Measurements from ENCODE around the gene HDC. TPM values are rescaled to one million over a fixed set of nuclear protein-coding genes. Genes with fewer than 3 reads are reported as not detected.

The HDC gene
- total and polyA plus RNA-seq, 2 donors (not counting 3 experiments of a cell fraction or from before 2014, with no cell fraction given): not detected

DNA sequence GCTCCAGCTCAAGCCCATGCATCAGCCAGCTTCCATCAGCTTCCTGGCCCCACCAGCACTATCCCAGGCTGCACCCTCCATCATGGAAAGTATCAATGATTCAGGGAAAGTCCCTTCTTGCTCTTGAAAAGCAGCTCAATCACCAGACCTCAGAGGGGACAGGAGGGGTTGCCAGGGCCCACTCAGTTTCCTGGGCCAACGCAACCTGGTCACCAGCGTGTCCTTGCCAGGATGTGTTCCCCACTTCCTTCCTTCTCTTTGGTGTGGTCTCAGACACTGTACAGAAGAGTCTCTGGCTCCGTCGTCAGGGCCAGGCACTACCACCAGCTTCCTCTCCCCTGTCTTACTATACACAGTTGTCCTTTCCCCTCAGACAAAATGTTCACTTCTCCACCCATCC is 3.0 kb downstream of the HDC start:
- Histone ChIP-seq H3K79me2 (ENCODE audit: control insufficient read depth, insufficient read depth, low read length) (no peaks in the 10 kb centered on the region), H2AFZ (ENCODE audit: low read depth, low read length) (no peak overlapping the region), H4K20me1 (replicated peaks; ENCODE audit: control insufficient read depth, extremely low read depth, insufficient read depth, low read length) (no peaks in the 10 kb centered on the region), H3K4me1 (ENCODE audit: control insufficient read depth, extremely low read depth, insufficient read depth, low read length) (no peaks in the 10 kb centered on the region), H3K27ac (ENCODE audit: insufficient read depth, low read depth, low read length) (no peak overlapping the region), H3K4me2 (ENCODE audit: insufficient read depth, low read length) (no peak overlapping the region), H3K27me3 (ENCODE audit: control insufficient read depth in 2 of 2, insufficient read depth in 2 of 2, low read length in 2 of 2) (peaks cover 7 to 9% of the 10 kb centered on the region in 2 experiments), H3K9ac (replicated peaks; ENCODE audit: extremely low read depth, insufficient read depth, low read length) (no peak overlapping the region), H3K4me3 (replicated peaks in 1 of 3; ENCODE audit: insufficient read depth in 1 of 3, low read depth in 1 of 3, low read length in 3 of 3) (no peak overlapping the region), H3K9me1 (replicated peaks; ENCODE audit: control insufficient read depth, extremely low read depth, insufficient read depth, low read length) (no peaks in the 10 kb centered on the region), H3K36me3 (ENCODE audit: control insufficient read depth in 2 of 2, extremely low read depth in 1 of 2, insufficient read depth in 2 of 2, low read length in 2 of 2) (no peaks in the 10 kb centered on the region), H3K9me3 (replicated peaks; ENCODE audit: control insufficient read depth, insufficient read depth, low read length) (no peaks in the 10 kb centered on the region)
- dilution Hi-C loops (cut with MboI; ENCODE audit: extremely low pct_ligation_motif_present, low sequenced_read_pairs): no loop called here
- intact Hi-C loops (cut with micrococcal nuclease): no loop called here
- DNase-seq (ENCODE audit: low read depth, low spot score) (no peak), FAIRE-seq (no peak)
- ChIA-PET CTCF (interaction anchor here (0.9 kb wide), 1 partner anchor 53 kb away, joined by 3 read pairs; no protein-coding TSS in a partner anchor), POLR2A (no interaction called here)
- BruUV-seq (replicated peaks): no TSS peak
- TF ChIP-seq POLR2A (IDR thresholded peaks at IDR 0.05; ENCODE audit: low read depth, low read length): no peak
- TF ChIP-seq EZH2 (IDR thresholded peaks at IDR 0.05; ENCODE audit: borderline replicate concordance, low read depth, low read length, severe bottlenecking): no peak
- TF ChIP-seq, protein P1, sequence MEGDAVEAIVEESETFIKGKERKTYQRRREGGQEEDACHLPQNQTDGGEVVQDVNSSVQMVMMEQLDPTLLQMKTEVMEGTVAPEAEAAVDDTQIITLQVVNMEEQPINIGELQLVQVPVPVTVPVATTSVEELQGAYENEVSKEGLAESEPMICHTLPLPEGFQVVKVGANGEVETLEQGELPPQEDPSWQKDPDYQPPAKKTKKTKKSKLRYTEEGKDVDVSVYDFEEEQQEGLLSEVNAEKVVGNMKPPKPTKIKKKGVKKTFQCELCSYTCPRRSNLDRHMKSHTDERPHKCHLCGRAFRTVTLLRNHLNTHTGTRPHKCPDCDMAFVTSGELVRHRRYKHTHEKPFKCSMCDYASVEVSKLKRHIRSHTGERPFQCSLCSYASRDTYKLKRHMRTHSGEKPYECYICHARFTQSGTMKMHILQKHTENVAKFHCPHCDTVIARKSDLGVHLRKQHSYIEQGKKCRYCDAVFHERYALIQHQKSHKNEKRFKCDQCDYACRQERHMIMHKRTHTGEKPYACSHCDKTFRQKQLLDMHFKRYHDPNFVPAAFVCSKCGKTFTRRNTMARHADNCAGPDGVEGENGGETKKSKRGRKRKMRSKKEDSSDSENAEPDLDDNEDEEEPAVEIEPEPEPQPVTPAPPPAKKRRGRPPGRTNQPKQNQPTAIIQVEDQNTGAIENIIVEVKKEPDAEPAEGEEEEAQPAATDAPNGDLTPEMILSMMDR (IDR thresholded peaks at IDR 0.05; ENCODE audit: extremely low read depth in 1 of 2, insufficient read depth in 1 of 2, low read depth in 1 of 2, low read length in 2 of 2): no peak
- TF ChIP-seq, protein P2, sequence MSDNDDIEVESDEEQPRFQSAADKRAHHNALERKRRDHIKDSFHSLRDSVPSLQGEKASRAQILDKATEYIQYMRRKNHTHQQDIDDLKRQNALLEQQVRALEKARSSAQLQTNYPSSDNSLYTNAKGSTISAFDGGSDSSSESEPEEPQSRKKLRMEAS (IDR thresholded peaks at IDR 0.05; ENCODE audit: insufficient read depth, insufficient read length): no peak
- TF ChIP-seq FOS (IDR thresholded peaks at IDR 0.05; ENCODE audit: borderline replicate concordance, insufficient read depth, low read length): no peak
- no peak for TF ChIP-seq POLR2AphosphoS5 (IDR thresholded peaks at IDR 0.05; ENCODE audit: insufficient read depth, low read depth, low read length)
- no peak for TF ChIP-seq JUN (IDR thresholded peaks at IDR 0.05; ENCODE audit: borderline replicate concordance, insufficient read depth, insufficient read length, low read depth)
- TF ChIP-seq MYC (IDR thresholded peaks at IDR 0.05; ENCODE audit: low read depth, low read length): no peak
- no peak for TF ChIP-seq GATA2 (IDR thresholded peaks at IDR 0.05; ENCODE audit: insufficient read depth, insufficient read length, low read depth, low read length)
